NCI-H128 (cell line): ENCODE data around the gene SMARCD1.
"Not testable (repeated sequence)": the region's sequence is repeated elsewhere in the genome, so short reads cannot be mapped to it uniquely, and the experiment has no call there.

ENCODE experiments used
- DNase-seq: peaks from one replicate; lab custom pipeline; 2025; ENCODE audit not compliant: unreplicated experiment; lab: John Stamatoyannopoulos, UW

Gene SMARCD1

GRCh38 chr12:50129290-50129689 lies 44.1 kb downstream of the SMARCD1 start:
- DNase-seq = no peak

GRCh38 chr12:50132505-50133135 lies 47.5 kb downstream of the SMARCD1 start:
- DNase-seq = no peak

GRCh38 chr12:50142993-50143392 lies 57.9 kb downstream of the SMARCD1 start:
- DNase-seq = no peak

- DNase-seq = no peak
Measured at GRCh38 chr12:50145439-50145838, 60.3 kb downstream of the SMARCD1 start.

GRCh38 chr12:50147281-50147680 lies 62.1 kb downstream of the SMARCD1 start:
- no peak for DNase-seq

GRCh38 chr12:50148011-50148410 lies 62.9 kb downstream of the SMARCD1 start:
- DNase-seq = not testable (repeated sequence)

GRCh38 chr12:50149311-50149710 lies 64.2 kb downstream of the SMARCD1 start:
- no peak for DNase-seq
